Vagina (tissue), 2 donors: ENCODE data around the gene HEATR5B. TPM values are rescaled to one million over a fixed set of nuclear protein-coding genes. Genes with fewer than 3 reads are reported as not detected.

Source experiments
- DNase-seq, 2 donors: peaks; one replicate each; pipeline ENCODE4 v3.0.0-alpha.2; 2017; ENCODE audit errors: extremely low spot score in 2 of 2
- H3K27ac ChIP-seq: fragments of 200-600 bp; sonication (generic); one replicate; pipeline ENCODE4 v1.5.1; 2019
- H3K27me3 ChIP-seq: fragments of 200-600 bp; sonication (generic); one replicate; pipeline ENCODE4 v1.5.1; 2019
- H3K36me3 ChIP-seq, 2 donors: fragments of 200-600 bp; sonication (generic); one replicate each; pipeline ENCODE4 v1.5.1; 2017 to 2019
- H3K4me1 ChIP-seq: fragments of 200-600 bp; sonication (generic); one replicate; pipeline ENCODE4 v1.5.1; 2019
- H3K4me3 ChIP-seq, 2 donors: fragments of 200-600 bp; sonication (generic); 1 replicate in 1 of 2; 2 replicates in 1 of 2; pipeline ENCODE4 v1.5.1; 2016 to 2019
- H3K9me3 ChIP-seq: fragments of 200-600 bp; sonication (generic); one replicate; pipeline ENCODE4 v1.5.1; 2019
- POLR2A ChIP-seq, 2 donors: fragments of 450-650 bp; IDR thresholded peaks; one replicate each; pipeline ENCODE4 v1.6.1; 2017; ENCODE audit warnings: antibody characterized with exemption in 2 of 2, mild to moderate bottlenecking in 2 of 2, moderate library complexity in 2 of 2
- POLR2AphosphoS5 ChIP-seq, 2 donors: sonication (generic); formaldehyde crosslinking; IDR thresholded peaks; one replicate each; pipeline ENCODE4 v1.9.0; 2017; ENCODE audit warnings: antibody characterized with exemption in 2 of 2, mild to moderate bottlenecking in 2 of 2, low read depth in 1 of 2; ENCODE audit not compliant: insufficient read depth in 1 of 2
- intact Hi-C: fragments of 100-400 bp; cut with DNase I; formaldehyde crosslinking; loops from one replicate; pipeline ENCODE4 v1.15.1; 2023
- total RNA-seq: library from RNA; depleted of rRNA; stranded (reverse); fragments of >200 nt; gene quantifications from one replicate; pipeline ENCODE4 v1.2.3, GENCODE V29; 2016
- TF ChIP-seq, protein P1 (sequence below), 3 experiments: fragments of 450-650 bp in 2 of 3; fragments of 200-600 bp in 1 of 3; sonication (generic) in 1 of 3; IDR thresholded peaks; one replicate each; pipeline ENCODE4 v1.5.1; 2017 to 2019; ENCODE audit warnings: antibody characterized with exemption in 3 of 3, mild to moderate bottlenecking in 2 of 3, moderate library complexity in 2 of 3

Gene HEATR5B
- 38.3 TPM for total RNA-seq

DNA sequence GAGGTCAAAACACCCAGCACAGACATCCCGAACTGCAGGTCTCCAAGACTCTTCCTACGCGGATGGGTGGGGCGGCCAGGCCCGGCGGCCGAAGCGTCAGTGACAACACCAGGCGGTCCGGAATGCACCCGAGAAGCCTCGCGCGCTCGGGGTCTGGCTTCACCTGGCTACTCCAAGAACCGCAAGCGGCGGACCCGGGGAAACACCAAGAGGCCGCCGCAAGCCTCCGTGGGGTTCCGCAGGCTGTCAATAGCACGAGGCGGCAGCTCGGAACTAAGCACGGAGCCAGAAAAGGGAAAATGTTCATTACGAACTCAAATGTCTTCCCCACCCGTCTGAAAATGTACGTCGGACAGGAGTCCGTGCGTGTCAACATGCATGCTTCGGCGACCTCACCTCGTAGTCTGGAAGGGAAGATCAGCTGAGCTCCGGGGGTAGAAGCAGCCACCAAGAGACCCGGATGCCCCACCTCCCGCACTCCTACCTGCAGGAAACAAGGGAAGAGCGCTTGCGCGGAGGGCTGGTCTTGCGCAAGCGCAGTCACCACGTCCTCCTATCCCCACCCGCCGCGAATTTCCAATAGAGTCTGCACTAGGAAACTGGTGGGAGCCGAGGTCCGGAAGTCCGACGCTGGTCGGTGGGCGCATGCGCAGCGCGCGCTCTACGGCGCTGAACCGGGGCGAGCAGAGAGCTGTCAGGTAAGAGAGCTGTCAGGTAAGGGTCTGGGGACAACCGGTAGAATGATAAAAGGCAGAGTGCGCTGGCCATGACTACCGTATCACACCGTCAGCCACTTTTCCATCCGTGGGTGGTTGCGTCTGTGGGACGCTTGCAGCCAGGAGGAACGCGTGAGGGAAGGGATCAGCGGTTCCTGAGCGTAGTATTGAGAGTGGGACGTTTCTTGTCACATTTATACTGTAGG lies at the start of gene HEATR5B, which contains the start of gene GPATCH11:
TSS of gene HEATR5B (minus strand) at position 500 of the 922 bp plus-strand sequence. CDS start 958 bp downstream, outside the sequence.
TSS of gene GPATCH11 (plus strand) at position 646 of the 922 bp plus-strand sequence. CDS start 3,864 bp downstream, outside the sequence.
- DNase-seq = peak; percentile 96 to 97
- Histone ChIP-seq H3K4me3 (peak within 1 kb of the TSS; percentile 82 to 86), H3K27ac (peak within 1 kb of the TSS; percentile 65), H3K4me1 (peaks cover 45% of the 10 kb centered on the region), H3K27me3 (no peaks in the 10 kb centered on the region), H3K9me3 (no peaks in the 10 kb centered on the region), H3K36me3 (no peaks in the 10 kb centered on the region)
- intact Hi-C loops = no loop called here
- TF ChIP-seq, protein P1, sequence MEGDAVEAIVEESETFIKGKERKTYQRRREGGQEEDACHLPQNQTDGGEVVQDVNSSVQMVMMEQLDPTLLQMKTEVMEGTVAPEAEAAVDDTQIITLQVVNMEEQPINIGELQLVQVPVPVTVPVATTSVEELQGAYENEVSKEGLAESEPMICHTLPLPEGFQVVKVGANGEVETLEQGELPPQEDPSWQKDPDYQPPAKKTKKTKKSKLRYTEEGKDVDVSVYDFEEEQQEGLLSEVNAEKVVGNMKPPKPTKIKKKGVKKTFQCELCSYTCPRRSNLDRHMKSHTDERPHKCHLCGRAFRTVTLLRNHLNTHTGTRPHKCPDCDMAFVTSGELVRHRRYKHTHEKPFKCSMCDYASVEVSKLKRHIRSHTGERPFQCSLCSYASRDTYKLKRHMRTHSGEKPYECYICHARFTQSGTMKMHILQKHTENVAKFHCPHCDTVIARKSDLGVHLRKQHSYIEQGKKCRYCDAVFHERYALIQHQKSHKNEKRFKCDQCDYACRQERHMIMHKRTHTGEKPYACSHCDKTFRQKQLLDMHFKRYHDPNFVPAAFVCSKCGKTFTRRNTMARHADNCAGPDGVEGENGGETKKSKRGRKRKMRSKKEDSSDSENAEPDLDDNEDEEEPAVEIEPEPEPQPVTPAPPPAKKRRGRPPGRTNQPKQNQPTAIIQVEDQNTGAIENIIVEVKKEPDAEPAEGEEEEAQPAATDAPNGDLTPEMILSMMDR (IDR thresholded peaks at IDR 0.05) = no peak
- TF ChIP-seq POLR2AphosphoS5 (IDR thresholded peaks at IDR 0.05; ENCODE audit: insufficient read depth in 1 of 2, low read depth in 1 of 2) (peak; percentile 84 to 97), POLR2A (IDR thresholded peaks at IDR 0.05) (no peak)

DNA sequence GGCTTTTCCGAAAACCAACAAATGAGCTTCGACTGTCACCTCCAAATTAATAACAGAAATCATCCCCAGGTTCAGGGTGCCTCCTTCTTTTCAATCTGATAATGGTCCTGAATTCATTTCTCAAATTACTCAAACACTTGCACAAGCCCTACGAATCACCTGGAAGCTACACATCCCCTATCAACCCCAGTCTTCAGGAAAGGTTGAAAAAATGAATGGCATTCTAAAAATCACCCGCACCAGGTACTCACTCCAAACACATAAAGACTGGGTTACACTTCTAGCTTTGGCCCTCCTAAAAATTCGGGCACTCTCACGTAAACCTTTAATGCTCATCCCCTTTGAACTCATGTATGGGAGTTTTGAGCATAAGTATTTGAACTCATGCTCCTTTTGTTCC lies 48.7 kb upstream of the HEATR5B start:
- no peak for DNase-seq
- Histone ChIP-seq H3K36me3 (peaks cover 3 to 65% of the 10 kb centered on the region in 2 donors), H3K27me3 (no peaks in the 10 kb centered on the region), H3K27ac (no peak overlapping the region), H3K9me3 (no peaks in the 10 kb centered on the region), H3K4me1 (no peaks in the 10 kb centered on the region), H3K4me3 (no peak overlapping the region)
- TF ChIP-seq POLR2A (IDR thresholded peaks at IDR 0.05) = no peak
- TF ChIP-seq, protein P1 (IDR thresholded peaks at IDR 0.05) = no peak
- TF ChIP-seq POLR2AphosphoS5 (IDR thresholded peaks at IDR 0.05; ENCODE audit: insufficient read depth in 1 of 2, low read depth in 1 of 2) = no peak
- intact Hi-C loops = no loop called here

DNA sequence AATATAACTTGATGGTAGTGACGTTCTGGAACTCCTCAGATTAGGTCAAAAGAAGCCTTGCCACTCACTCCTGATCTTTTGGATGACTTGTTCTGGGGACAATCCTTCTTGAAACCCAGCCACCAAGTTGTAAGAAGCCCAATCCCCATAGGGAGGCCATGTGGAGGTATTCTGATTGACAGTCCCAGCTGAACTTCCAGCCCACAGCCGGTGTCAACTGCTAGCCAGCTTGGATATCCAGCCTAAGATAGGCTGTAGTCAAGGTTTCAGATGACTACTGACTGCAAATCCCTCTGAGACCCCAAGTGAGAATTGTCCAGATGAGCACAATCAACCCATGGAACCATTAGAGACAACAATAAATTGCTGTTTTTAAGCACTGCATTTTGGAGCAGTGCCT lies 41.2 kb upstream of the HEATR5B start:
- H3K9me3 ChIP-seq = no peaks in the 10 kb centered on the region
- no peaks in the 10 kb centered on the region for H3K27me3 ChIP-seq
- DNase-seq = no peak
- no peak overlapping the region for H3K27ac ChIP-seq
- H3K4me1 ChIP-seq = no peaks in the 10 kb centered on the region
- no peak overlapping the region for H3K4me3 ChIP-seq
- TF ChIP-seq POLR2A (IDR thresholded peaks at IDR 0.05) (no peak), POLR2AphosphoS5 (IDR thresholded peaks at IDR 0.05; ENCODE audit: insufficient read depth in 1 of 2, low read depth in 1 of 2) (no peak)
- TF ChIP-seq, protein P1 (IDR thresholded peaks at IDR 0.05) = no peak
- intact Hi-C loops = no loop called here
- H3K36me3 ChIP-seq = peaks cover 0 to 39% of the 10 kb centered on the region in 2 donors

DNA sequence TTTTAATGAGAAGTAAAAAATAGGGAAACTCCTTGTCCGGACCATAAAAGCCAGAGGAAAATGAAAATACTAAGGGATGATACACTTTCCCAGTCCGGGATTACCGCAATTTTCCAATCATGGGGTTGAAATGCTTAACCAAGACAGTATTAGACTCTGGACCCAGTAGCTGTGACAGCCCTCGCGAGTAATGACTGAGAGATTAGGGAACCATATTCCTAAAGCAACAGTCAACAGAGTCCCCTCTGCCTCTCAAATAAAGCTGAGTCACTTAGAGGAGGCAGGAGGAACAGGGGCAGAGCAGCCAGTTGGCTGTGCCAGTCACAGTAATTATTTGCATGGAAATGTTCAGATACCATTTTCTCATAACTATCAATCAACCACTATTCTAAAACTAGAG lies 35.0 kb upstream of the HEATR5B start:
- Histone ChIP-seq H3K9me3 (no peaks in the 10 kb centered on the region), H3K4me1 (no peaks in the 10 kb centered on the region), H3K27me3 (no peaks in the 10 kb centered on the region), H3K36me3 (peaks cover 0 to 33% of the 10 kb centered on the region in 2 donors), H3K4me3 (no peak overlapping the region), H3K27ac (no peak overlapping the region)
- DNase-seq = no peak
- no peak for TF ChIP-seq POLR2A (IDR thresholded peaks at IDR 0.05)
- TF ChIP-seq, protein P1 (IDR thresholded peaks at IDR 0.05) = no peak
- TF ChIP-seq POLR2AphosphoS5 (IDR thresholded peaks at IDR 0.05; ENCODE audit: insufficient read depth in 1 of 2, low read depth in 1 of 2) = no peak
- intact Hi-C loops = no loop called here

DNA sequence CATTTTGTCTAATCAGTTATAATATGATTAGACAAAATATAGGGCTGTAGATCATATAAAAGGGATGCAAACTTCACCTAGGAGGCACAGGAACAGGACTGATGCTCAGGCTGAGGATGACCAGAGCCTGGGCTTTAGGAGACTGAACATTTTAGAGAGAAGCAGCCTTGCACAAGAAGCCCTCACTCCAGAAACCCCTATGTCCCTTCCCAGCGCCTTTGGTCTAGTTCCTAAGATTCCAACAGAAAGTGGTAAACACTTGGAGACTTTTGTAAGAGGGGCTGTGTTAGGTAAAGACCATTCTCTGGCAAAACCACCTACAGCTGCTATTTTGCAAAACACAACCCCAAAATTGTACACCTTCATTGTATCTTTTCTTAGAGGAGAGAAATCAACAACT lies 33.4 kb upstream of the HEATR5B start:
- TF ChIP-seq POLR2AphosphoS5 (IDR thresholded peaks at IDR 0.05; ENCODE audit: insufficient read depth in 1 of 2, low read depth in 1 of 2) = no peak
- no peak for TF ChIP-seq POLR2A (IDR thresholded peaks at IDR 0.05)
- TF ChIP-seq, protein P1 (IDR thresholded peaks at IDR 0.05) = no peak
- H3K27ac ChIP-seq = no peak overlapping the region
- peaks cover 0 to 38% of the 10 kb centered on the region in 2 donors for H3K36me3 ChIP-seq
- no peak for DNase-seq
- intact Hi-C loops = no loop called here
- H3K9me3 ChIP-seq = no peaks in the 10 kb centered on the region
- no peak overlapping the region for H3K4me3 ChIP-seq
- H3K4me1 ChIP-seq = no peaks in the 10 kb centered on the region
- H3K27me3 ChIP-seq = no peaks in the 10 kb centered on the region
